ENCODE data around the gene FAM234B.

FAM234B gene

GRCh38 chr12:13124656-13125505, 80.7 kb downstream of the FAM234B start:
- DNase-seq, result no peak

GRCh38 chr12:13125996-13126395, 81.8 kb downstream of the FAM234B start:
- no peak for DNase-seq

GRCh38 chr12:13126494-13126893, 82.3 kb downstream of the FAM234B start:
- no peak for DNase-seq

- no peak for DNase-seq
These were observed 83.3 kb downstream of the FAM234B start for GRCh38 chr12:13127444-13127843.

GRCh38 chr12:13128291-13128965, 84.2 kb downstream of the FAM234B start:
- no peak for DNase-seq

- no peak for DNase-seq
These were observed 86.8 kb downstream of the FAM234B start for GRCh38 chr12:13130981-13131380.

All from NCI-H446 treated with DMSO at 0.1 percent for 48 hours (cell line).